ENCODE measurements around the gene LSMEM2.

DNA sequence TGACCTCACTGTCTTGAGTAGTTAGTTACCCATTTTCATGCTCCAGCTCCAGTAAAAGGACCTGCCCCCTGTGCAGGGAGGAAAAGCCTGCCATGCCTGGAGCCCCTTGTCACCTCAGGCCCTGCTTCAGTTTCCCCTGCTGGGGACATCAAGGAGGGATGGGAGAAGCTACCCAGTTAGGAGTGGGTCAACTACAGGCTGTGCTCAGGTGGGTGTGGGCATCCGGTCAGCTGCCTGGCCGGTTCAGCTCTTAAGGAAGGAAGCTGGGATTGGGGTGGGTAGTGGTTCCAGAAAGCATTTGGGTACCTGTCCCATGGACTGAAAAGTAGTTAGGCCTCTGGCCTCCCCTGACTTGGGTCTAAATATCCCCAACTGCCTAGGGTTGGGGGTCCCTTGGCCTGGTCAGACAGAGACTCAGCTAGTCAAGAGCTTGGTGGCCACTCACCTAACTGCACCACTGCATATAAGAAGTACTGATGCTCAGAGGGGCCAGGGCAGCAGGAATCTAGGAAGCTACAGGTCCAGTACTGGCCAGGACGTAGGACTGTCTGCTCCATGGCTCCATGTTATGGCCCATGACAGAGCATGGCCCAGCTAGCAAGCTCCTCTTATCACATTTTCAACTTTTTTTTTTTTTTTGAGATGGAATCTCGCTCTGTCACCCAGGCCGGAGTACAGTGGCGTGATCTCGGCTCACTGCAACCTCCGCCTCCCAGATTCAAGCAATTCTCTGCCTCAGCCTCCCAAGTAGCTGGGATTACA lies 549 bp downstream of the LSMEM2 start:
- TF ChIP-seq, protein P1, sequence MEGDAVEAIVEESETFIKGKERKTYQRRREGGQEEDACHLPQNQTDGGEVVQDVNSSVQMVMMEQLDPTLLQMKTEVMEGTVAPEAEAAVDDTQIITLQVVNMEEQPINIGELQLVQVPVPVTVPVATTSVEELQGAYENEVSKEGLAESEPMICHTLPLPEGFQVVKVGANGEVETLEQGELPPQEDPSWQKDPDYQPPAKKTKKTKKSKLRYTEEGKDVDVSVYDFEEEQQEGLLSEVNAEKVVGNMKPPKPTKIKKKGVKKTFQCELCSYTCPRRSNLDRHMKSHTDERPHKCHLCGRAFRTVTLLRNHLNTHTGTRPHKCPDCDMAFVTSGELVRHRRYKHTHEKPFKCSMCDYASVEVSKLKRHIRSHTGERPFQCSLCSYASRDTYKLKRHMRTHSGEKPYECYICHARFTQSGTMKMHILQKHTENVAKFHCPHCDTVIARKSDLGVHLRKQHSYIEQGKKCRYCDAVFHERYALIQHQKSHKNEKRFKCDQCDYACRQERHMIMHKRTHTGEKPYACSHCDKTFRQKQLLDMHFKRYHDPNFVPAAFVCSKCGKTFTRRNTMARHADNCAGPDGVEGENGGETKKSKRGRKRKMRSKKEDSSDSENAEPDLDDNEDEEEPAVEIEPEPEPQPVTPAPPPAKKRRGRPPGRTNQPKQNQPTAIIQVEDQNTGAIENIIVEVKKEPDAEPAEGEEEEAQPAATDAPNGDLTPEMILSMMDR (optimal IDR thresholded peaks at IDR 0.05 in 1 of 3, IDR thresholded peaks at IDR 0.05 in 1 of 3, conservative IDR thresholded peaks at IDR 0.05 in 1 of 3; ENCODE audit: extremely low read depth in 1 of 3, insufficient read depth in 2 of 3, low read length in 3 of 3), result no peak
- no peak for TF ChIP-seq EZH2 (IDR thresholded peaks at IDR 0.05; ENCODE audit: low read length)

Data from keratinocyte (primary cell).